VCaP (cell line): ENCODE results near the gene SLC44A3.

Source experiments
- H3K27ac ChIP-seq: fragments of 450-650 bp; 2 replicates; pipeline ENCODE4 v1.5.1; 2017
- CTCF ChIP-seq: fragments of 450-650 bp; conservative IDR thresholded peaks from 2 replicates; pipeline ENCODE4 v1.5.1; 2017; ENCODE audit warnings: mild to moderate bottlenecking, moderate library complexity

SLC44A3 gene

GRCh38 chr1:94874423-94874822 lies 54.3 kb downstream of the SLC44A3 start:
- H3K27ac ChIP-seq: peak overlapping the region; percentile 88
- TF ChIP-seq CTCF: no peak

GRCh38 chr1:94875794-94876193 lies 55.6 kb downstream of the SLC44A3 start:
- H3K27ac ChIP-seq: peak overlapping the region; percentile 88
- no peak for TF ChIP-seq CTCF

DNA sequence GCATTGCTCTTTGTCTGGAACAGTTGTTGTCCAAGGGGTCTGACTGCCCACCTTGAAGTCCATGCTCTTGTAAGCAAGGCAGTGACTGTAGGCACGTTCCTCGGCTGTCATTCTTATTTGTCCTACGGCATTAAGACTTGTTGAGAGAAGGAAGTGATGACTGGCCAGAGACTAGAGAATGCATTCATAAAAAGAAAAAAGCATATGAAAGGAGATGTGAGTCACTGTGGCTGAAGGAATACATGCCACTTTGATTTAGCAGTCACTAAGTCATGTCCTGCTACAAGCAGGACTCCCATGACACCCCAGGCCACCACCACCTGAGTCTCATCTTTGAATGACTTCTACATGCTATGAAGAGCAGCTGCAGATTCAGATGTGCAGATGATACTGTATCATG lies 56.2 kb downstream of the SLC44A3 start:
- TF ChIP-seq CTCF: no peak
- no peak overlapping the region; the same call in 1 of the 2 replicates for H3K27ac ChIP-seq

DNA sequence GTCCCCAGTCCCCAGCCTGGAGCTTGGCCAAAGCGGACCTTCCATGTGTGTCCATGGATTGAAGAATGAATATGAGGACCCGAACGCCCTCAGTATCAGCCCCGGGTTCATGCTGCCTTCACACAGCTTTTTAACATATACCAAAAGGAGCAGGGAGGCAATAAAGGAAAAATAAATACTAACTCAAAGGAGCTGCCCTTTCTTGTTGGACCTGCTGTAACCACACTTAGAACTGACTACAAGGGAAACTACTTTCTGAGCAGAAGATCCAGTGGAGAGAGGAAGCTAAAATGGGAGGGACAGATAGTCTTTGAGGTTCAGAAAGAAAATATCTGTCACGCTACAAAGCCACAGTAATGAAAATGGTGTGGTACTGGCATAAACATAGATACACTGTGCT lies 58.2 kb downstream of the SLC44A3 start:
- TF ChIP-seq CTCF: no peak
- no peak overlapping the region; the same call in 1 of the 2 replicates for H3K27ac ChIP-seq

DNA sequence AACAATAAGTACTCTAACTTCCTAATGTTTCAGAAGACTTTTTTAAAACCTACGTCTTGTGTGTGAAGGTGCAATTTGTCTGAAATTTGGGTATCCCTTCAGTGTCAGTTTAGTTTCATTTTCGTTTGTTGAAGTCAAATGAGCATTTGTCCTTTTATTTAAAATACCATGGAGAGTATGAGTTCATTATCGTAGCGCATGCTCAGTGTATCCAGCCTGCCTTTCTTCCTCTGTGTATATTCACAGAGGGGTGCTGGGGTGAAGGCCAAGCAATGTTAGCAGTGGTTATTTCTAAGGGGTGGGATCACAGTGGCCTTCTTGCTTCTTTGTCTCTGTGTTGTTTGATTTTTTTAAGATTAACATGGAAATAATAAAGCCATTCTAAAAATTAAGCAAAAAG lies 63.5 kb downstream of the SLC44A3 start:
- peak overlapping the region; percentile 37 for H3K27ac ChIP-seq
- no peak for TF ChIP-seq CTCF

DNA sequence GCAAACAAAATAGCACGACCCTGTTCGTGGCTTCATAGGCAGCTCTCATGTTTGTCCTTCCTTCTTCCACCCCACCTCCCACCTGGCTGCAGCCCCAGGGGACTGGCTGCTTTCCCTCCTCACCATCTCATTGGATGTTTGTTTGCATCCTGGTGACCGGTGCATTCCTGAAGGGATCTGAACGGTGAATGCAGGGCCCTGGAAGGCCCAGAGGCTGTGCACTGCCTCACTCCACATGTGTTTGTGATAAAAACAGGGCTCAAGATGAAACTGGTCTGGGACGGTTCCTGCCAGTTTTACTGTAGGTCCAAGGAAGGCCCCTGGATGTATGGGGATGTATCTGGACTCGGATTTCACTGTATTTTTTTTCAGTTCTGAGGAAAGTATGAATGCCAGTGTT lies 63.9 kb downstream of the SLC44A3 start:
- no peak for TF ChIP-seq CTCF
- peak overlapping the region; percentile 37 for H3K27ac ChIP-seq

GRCh38 chr1:94884507-94884906 lies 64.3 kb downstream of the SLC44A3 start:
- TF ChIP-seq CTCF: no peak
- peak overlapping the region; percentile 37 for H3K27ac ChIP-seq

DNA sequence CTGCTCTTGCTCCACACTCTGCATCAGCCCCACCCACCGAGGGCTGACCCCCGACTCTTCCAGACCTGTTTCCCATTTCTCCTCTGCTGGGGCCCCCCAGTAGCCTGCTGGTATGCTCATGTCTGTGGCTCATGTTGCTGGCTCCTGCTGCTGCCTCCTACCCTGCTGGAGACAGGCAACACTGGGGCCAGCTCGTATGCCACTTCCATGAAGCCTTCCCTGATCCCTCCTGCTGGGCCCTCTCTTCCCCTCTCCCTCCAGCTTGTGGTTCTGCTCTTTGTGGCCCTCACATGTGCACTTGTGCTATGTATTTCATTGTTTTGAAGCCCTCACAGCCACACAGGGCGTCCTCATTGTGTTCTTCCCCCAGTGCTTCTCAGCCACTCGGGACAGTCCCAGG lies 66.2 kb downstream of the SLC44A3 start:
- no peak overlapping the region for H3K27ac ChIP-seq
- TF ChIP-seq CTCF: no peak
